Right lobe of liver (tissue), 6 donors: ENCODE measurements around the gene METTL25. TPM values are rescaled to one million over a fixed set of nuclear protein-coding genes. Genes with fewer than 3 reads are reported as not detected.

Experiments
- ATAC-seq, 4 donors: fragments of 200-7000 bp; cut with Tn5 transposase; one replicate each; pipeline ENCODE4 v1.9.1; 2020; ENCODE audit warnings: mild to moderate bottlenecking in 4 of 4, moderate library complexity in 4 of 4
- DNase-seq, 3 donors: peaks; one replicate each; pipeline ENCODE4 v3.0.0-alpha.2; 2020
- H3K27ac ChIP-seq, 3 donors: fragments of 200-600 bp; one replicate each; pipeline ENCODE4 v1.8.0; 2022
- H3K27me3 ChIP-seq, 2 donors: fragments of 200-600 bp; one replicate each; pipeline ENCODE4 v1.8.0; 2022
- H3K36me3 ChIP-seq, 4 donors: fragments of 200-600 bp; sonication (generic) in 1 of 4; one replicate each; pipeline versions ENCODE4 v1.5.1 to v1.8.0; 2017 to 2022; ENCODE audit warnings: control low read depth in 1 of 4
- H3K4me1 ChIP-seq, 4 donors: fragments of 200-600 bp; sonication (generic) in 1 of 4; one replicate each; pipeline versions ENCODE4 v1.5.1 to v1.8.0; 2017 to 2022; ENCODE audit warnings: control low read depth in 1 of 4
- H3K4me3 ChIP-seq, 3 donors: fragments of 200-600 bp; one replicate each; pipeline ENCODE4 v1.8.0; 2022
- H3K9me3 ChIP-seq, 4 donors: fragments of 200-600 bp; sonication (generic) in 1 of 4; one replicate each; pipeline versions ENCODE4 v1.5.1 to v1.8.0; 2017 to 2022; ENCODE audit warnings: control low read depth in 1 of 4
- POLR2A ChIP-seq: fragments of 450-650 bp; IDR thresholded peaks from one replicate; pipeline ENCODE4 v1.6.1; 2017; ENCODE audit warnings: antibody characterized with exemption, mild to moderate bottlenecking
- WGBS: methylation state at CpG from one replicate; pipeline ENCODE4 v1.1.6; 2018; ENCODE audit warnings: low coverage, low lambda C conversion rate; ENCODE audit not compliant: insufficient coverage; ENCODE audit errors: missing lambda C conversion rate; 5-methylcytosine and 5-hydroxymethylcytosine counted together
- intact Hi-C, 2 donors: fragments of 100-400 bp; cut with DNase I; formaldehyde crosslinking; loops; one replicate each; pipeline versions ENCODE4 v1.11.2 to v1.14.1; 2022
- total RNA-seq, 6 experiments: library from RNA; depleted of rRNA in 2 of 6; stranded (reverse); fragments of >200 nt in 2 of 6; fragmentation: NEBNext Ultra II Directional in 3 of 6; extraction: Animal tissue kit (Norgen Biotek cat#: 25700) in 3 of 6; gene quantifications; one replicate each; pipeline versions ENCODE4 v1.1.0 to v1.2.4, GENCODE V29; 2016 to 2023
- TF ChIP-seq, protein P1 (sequence below), 4 donors: fragments of 200-600 bp in 3 of 4; fragments of 450-650 bp in 1 of 4; IDR thresholded peaks; one replicate each; pipeline versions ENCODE4 v1.5.1 to v1.8.0; 2016 to 2022; ENCODE audit warnings: antibody characterized with exemption in 4 of 4, mild to moderate bottlenecking in 2 of 4
- donor health status: DM: no; HTN: yes; CAD: no.
- donor health status: DM: no; HTN: no; CAD: no.
- donor health status: DM: no; HTN: no; CAD: no.
- donor health status: DM: no; HTN: yes; CAD: no.
- donor health status: DM: no; HTN: yes; CAD: no.

METTL25 gene
- total RNA-seq, 6 experiments from 2014 or later: 3.1 to 9.8 (median 5.4) TPM

- Histone ChIP-seq H3K36me3 (peaks cover 0 to 35% (median 12%) of the 10 kb centered on the region in 4 donors), H3K27me3 (no peaks in the 10 kb centered on the region), H3K9me3 (no peaks in the 10 kb centered on the region), H3K27ac (no peak overlapping the region), H3K4me3 (no peak overlapping the region), H3K4me1 (no peaks in the 10 kb centered on the region)
- intact Hi-C loops: no loop called here
- WGBS: 100% methylated on average over 3 of the region's 3 CpGs
- TF ChIP-seq, protein P1, sequence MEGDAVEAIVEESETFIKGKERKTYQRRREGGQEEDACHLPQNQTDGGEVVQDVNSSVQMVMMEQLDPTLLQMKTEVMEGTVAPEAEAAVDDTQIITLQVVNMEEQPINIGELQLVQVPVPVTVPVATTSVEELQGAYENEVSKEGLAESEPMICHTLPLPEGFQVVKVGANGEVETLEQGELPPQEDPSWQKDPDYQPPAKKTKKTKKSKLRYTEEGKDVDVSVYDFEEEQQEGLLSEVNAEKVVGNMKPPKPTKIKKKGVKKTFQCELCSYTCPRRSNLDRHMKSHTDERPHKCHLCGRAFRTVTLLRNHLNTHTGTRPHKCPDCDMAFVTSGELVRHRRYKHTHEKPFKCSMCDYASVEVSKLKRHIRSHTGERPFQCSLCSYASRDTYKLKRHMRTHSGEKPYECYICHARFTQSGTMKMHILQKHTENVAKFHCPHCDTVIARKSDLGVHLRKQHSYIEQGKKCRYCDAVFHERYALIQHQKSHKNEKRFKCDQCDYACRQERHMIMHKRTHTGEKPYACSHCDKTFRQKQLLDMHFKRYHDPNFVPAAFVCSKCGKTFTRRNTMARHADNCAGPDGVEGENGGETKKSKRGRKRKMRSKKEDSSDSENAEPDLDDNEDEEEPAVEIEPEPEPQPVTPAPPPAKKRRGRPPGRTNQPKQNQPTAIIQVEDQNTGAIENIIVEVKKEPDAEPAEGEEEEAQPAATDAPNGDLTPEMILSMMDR (IDR thresholded peaks at IDR 0.05): no peak
- TF ChIP-seq POLR2A: no peak
- ATAC-seq (no peak), DNase-seq (no peak)
These were observed 8.2 kb upstream of the METTL25 start for GRCh38 chr12:82350161-82350560.

GRCh38 chr12:82351390-82351789 is 6.9 kb upstream of the METTL25 start:
- TF ChIP-seq, protein P1 (IDR thresholded peaks at IDR 0.05): no peak
- TF ChIP-seq POLR2A: no peak
- peaks cover 0 to 40% (median 12%) of the 10 kb centered on the region in 4 donors for H3K36me3 ChIP-seq
- WGBS: 84% methylated on average over 6 of the region's 6 CpGs

DNA sequence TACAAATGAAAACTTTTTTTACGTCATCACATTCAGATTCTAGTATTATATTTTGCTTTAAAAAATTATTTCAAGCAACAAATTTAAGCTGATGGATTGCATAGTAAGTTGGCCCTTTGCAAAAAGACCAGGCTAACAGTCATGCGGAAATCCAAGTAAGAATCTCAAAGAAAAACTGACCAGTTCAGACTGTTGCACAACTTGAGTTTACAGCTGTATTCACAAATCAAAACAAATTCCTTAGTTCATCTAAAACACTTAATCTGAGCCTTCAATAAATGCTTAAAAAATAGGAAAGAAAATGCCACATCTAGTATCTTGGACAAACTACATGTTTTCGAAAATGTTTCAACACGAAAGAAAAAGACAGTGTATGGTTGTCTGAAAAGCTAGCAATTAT is 989 bp upstream of the METTL25 start:
- Histone ChIP-seq H3K4me1 (peaks cover 0 to 27% (median 16%) of the 10 kb centered on the region in 4 donors), H3K27me3 (no peaks in the 10 kb centered on the region), H3K36me3 (peaks cover 0 to 31% (median 6%) of the 10 kb centered on the region in 4 donors), H3K4me3 (peak overlapping the region; percentile 60 to 84 (median 78)), H3K9me3 (no peaks in the 10 kb centered on the region), H3K27ac (peak overlapping the region in 1 of 3 donors; percentile 96)
- no peak for ATAC-seq
- no peak for DNase-seq
- WGBS: 37% methylated on average over 4 of the region's 4 CpGs
- intact Hi-C loops: no loop called here
- TF ChIP-seq, protein P1 (IDR thresholded peaks at IDR 0.05): no peak
- no peak for TF ChIP-seq POLR2A

More at GRCh38 chr12:82351390-82351789, 6.9 kb upstream of the METTL25 start:
- no peaks in the 10 kb centered on the region for H3K9me3 ChIP-seq
- no peak for ATAC-seq
- intact Hi-C loops: no loop called here
- DNase-seq: no peak
- H3K4me3 ChIP-seq: no peak overlapping the region
- H3K27me3 ChIP-seq: no peaks in the 10 kb centered on the region
- H3K4me1 ChIP-seq: peaks cover 0 to 5% (median 2%) of the 10 kb centered on the region in 4 donors
- no peak overlapping the region for H3K27ac ChIP-seq

- H3K27me3 ChIP-seq: no peaks in the 10 kb centered on the region
- ATAC-seq (peak in 1 of 4 donors; percentile 1), DNase-seq (no peak)
- H3K4me3 ChIP-seq: peak overlapping the region; percentile 60 to 84 (median 78)
- peak overlapping the region; percentile 95 to 99 (median 96) for H3K27ac ChIP-seq
- peaks cover 0 to 27% (median 16%) of the 10 kb centered on the region in 4 donors for H3K4me1 ChIP-seq
- under 1% methylated on average over 10 of the region's 10 CpGs for WGBS
- no peaks in the 10 kb centered on the region for H3K9me3 ChIP-seq
- H3K36me3 ChIP-seq: peaks cover 0 to 26% (median 4%) of the 10 kb centered on the region in 4 donors
- intact Hi-C loops: no loop called here
- TF ChIP-seq, protein P1 (IDR thresholded peaks at IDR 0.05): no peak
- no peak for TF ChIP-seq POLR2A
These were observed 507 bp upstream of the METTL25 start for GRCh38 chr12:82357845-82358199.
